Skin epidermis (tissue), 12 donors: ENCODE results near the gene CMSS1.
A peak's percentile ranks its signal among the peaks of the same experiment; 100 is the strongest.

Experiments used
- H3K27ac ChIP-seq, 21 experiments: fragments of 200-600 bp; sonication (generic) in 11 of 21; one replicate each; pipeline ENCODE4 v1.5.0; 2020; ENCODE audit warnings: mild to moderate bottlenecking in 3 of 21, inconsistent platforms in 2 of 21, moderate library complexity in 2 of 21
- H3K4me3 ChIP-seq, 7 experiments: fragments of 200-600 bp; sonication (generic) in 2 of 7; one replicate each; pipeline ENCODE4 v1.5.0; 2020; ENCODE audit warnings: inconsistent platforms in 2 of 7, mild to moderate bottlenecking in 2 of 7, moderate library complexity in 1 of 7

The CMSS1 gene

DNA sequence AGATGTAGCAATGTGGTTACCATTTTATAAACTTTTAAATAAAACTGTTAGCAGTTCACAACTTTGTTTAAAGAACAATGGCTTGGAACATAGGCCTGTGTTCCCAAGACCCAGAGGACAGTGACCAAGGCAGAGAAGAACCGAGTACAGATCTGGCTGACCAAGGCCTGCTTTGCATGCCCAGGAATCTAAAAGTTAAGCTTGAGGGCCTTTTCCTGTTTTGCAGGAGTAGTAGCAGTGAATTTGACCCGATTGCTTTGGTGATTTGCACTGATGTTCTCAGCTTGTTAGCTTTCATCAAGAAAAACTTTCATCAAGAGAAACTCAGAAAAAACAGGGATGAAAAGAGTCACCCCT lies 286.8 kb downstream of the CMSS1 start:
- Histone ChIP-seq H3K27ac (no peak overlapping the region), H3K4me3 (no peak overlapping the region)

- peak overlapping the region in 1 of 21 experiments; percentile 22 for H3K27ac ChIP-seq
Measured at GRCh38 chr3:100104817-100105413, 287.3 kb downstream of the CMSS1 start.

DNA sequence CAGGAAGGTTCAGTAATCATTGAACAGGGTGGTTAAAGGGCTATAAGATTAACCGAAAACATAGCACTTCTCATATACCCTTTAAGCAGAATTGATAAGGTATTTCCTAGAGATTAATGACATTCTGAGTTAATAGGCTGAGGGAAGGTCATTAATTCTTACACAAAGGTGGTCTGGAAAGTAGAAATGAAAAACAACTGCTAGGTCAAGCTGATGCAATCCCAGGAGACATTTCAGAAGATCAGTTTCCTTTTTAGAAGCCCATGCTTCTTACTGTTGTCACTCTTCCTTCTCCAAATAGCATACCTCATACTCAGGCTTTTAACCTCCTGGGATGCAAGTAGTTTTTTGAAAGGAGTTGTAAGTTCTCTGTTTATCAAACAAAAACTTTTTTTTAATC lies 287.8 kb downstream of the CMSS1 start:
- H3K27ac ChIP-seq: peak overlapping the region in 4 of 21 experiments; percentile 2 to 33 (median 21)
- H3K4me3 ChIP-seq: no peak overlapping the region

More at GRCh38 chr3:100104817-100105413, 287.3 kb downstream of the CMSS1 start:
- H3K4me3 ChIP-seq: no peak overlapping the region

DNA sequence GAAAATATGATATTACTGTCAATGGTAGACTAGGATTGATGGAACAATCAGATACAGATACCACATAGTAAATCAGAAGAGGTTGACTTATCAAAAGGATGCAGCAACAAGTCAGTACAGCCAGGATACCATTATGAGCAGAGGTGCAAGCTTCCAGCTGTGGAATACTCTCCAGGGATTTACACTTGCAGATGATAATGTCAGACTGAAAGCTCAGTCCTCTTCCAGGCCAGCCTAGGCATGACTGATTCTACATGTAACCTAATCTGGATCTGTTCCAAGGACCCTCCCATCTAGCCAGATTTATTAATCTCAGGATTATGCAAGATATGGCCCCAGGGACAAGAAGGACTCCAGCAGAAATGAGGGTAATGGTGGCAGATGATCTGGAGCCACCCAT lies 288.4 kb downstream of the CMSS1 start:
- peak overlapping the region in 2 of 21 experiments; percentile 2 to 17 for H3K27ac ChIP-seq
- no peak overlapping the region for H3K4me3 ChIP-seq

DNA sequence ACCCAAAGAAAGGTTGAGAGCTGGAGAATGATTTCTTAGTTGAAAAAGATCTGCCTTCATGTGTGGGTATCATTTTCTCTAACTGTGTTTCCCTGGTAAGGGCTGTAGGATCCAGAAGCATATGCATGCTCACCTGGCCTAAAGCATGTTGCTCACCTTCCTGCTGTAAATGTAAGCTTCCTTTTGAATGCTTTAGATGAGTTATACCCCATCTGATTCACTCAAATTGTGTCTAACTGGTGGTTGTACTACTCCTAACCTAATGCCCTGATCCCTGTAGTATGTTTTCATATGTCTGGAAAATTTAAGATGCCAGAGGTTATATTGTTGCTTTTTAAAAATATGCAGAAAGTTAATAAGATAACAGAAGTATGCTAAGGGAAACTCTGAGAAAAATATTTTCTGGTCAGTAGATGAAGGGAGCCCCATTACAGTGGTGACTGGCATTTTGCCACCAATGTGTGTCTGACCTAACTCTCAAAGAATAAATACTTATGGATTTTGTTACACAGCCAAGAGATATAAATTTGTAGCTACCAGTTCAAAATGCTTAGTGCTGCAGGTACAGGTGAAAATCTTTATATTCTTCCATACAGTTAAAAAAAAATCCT lies 289.0 kb downstream of the CMSS1 start:
- H3K4me3 ChIP-seq: no peak overlapping the region
- peak overlapping the region in 3 of 21 experiments; percentile 9 to 17 (median 16) for H3K27ac ChIP-seq

GRCh38 chr3:100107221-100107814 lies 289.7 kb downstream of the CMSS1 start:
- Histone ChIP-seq H3K4me3 (no peak overlapping the region), H3K27ac (peak overlapping the region in 3 of 21 experiments; percentile 9 to 28 (median 16))

DNA sequence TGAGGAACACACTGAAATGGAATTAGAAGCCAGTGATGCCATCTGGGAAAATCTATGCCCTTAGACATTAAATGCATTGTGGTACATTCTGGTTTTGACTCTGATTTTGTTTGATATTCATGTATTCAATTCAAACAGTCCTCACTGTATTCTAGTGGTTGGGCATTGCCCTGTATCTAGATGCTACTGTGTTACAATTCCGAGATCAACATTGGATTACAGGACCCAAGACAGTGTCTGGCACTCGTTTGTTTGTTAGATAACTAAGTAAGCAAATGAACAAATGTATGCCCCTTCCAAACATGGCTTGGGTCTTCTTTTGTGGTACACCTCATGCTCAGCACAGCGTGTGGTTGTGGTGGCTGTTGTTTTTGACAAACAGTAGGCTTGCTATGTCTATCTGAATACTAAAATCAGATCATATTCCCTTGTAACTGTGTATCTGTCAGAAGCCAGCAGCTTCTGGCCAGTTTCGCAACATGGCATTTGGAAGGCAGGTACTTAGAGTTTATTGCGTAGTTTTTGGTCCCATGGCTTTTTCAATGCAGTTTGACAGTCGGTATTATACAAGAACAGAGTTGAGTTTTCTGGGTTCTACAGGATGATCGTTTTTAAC lies 290.9 kb downstream of the CMSS1 start:
- H3K27ac ChIP-seq: no peak overlapping the region
- no peak overlapping the region for H3K4me3 ChIP-seq

GRCh38 chr3:100110162-100110561 lies 292.5 kb downstream of the CMSS1 start:
- no peak overlapping the region for H3K4me3 ChIP-seq
- H3K27ac ChIP-seq: no peak overlapping the region

- H3K27ac ChIP-seq: no peak overlapping the region
- H3K4me3 ChIP-seq: no peak overlapping the region
Measured at GRCh38 chr3:100111728-100112127, 294.1 kb downstream of the CMSS1 start.

DNA sequence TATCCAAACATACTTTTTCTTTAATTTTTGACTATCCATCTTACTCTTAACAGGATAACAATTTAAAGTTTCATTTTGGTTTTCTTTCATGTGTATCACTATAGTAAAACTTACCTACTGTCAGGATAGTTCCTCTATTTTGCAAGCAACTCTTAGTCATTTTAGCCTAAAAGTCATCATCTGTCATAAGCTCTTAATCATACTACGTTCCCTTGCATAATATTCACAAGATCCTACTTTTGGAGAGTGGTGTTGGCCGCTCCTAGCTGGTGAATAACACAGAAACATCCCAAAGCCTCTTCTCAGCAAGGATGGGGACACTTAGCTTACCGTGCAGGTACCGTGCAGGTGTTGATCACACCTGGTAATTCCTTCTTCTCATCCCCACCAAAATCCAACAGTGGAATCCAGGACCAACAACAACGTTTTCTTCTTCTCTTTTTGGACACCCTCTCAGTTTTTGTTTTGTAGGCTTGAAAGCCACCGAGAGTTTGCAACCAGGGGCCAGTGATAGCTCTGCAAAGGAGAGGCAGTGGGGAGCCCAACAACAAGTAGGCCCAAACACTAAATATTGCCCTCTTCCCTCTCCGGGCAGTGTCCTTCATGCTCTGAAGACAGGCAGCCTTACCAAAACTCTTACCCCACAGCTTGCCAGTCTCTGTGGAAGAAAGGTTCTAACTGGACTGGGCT lies 296.2 kb downstream of the CMSS1 start:
- H3K27ac ChIP-seq: no peak overlapping the region
- no peak overlapping the region for H3K4me3 ChIP-seq

GRCh38 chr3:100114413-100115030 lies 296.9 kb downstream of the CMSS1 start, which contains the start of gene FILIP1L:
Gene FILIP1L, minus strand, starts transcription at chr3:100114501.
- Histone ChIP-seq H3K4me3 (no peak within 1 kb of the TSS), H3K27ac (peak within 1 kb of the TSS in 1 of 21 experiments; percentile 13)

- H3K27ac ChIP-seq: no peak overlapping the region
- H3K4me3 ChIP-seq: no peak overlapping the region
Measured at GRCh38 chr3:100117093-100117492, 299.4 kb downstream of the CMSS1 start.

- no peak overlapping the region for H3K27ac ChIP-seq
- H3K4me3 ChIP-seq: no peak overlapping the region
Measured at GRCh38 chr3:100120012-100120411, 302.4 kb downstream of the CMSS1 start.

DNA sequence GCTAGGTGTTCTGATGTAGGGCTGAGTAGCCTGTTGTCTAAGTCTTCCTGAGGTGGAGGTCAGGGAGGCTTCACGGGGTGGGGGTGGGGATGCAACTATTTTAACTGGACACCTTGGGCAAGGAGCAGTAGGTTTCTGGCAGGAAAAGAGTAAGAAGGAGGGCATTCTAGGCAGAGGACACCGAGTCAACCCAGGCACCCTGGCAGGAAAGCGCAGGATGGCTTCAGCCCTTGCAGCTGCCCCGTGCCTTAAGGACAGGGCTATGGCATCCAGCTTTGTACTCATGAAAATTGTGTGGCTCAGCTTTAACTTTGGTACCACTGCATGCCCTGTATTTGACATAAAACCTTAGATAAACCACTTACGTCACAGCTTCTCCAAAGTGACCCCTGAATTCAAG lies 303.0 kb downstream of the CMSS1 start:
- H3K27ac ChIP-seq: no peak overlapping the region
- no peak overlapping the region for H3K4me3 ChIP-seq

DNA sequence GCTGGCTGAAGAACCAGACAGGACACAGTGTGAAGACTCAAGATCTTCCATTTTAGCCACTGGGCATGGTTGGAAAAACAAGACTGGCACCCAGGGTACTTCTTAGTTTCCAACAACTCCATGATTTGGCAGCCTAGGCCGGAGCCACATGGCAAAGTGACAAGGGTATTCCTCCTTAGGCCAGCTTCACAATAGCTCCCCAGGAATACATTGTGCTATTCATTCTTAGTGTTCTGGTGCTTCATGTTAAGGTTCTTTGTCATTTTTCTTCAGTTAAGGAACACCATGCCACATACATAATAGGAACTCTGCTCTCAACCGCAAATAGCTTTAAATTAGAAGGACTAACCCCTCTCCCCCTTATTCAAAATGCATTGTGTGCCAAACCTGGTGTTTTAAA lies 304.7 kb downstream of the CMSS1 start:
- no peak overlapping the region for H3K4me3 ChIP-seq
- peak overlapping the region in 1 of 21 experiments; percentile 27 for H3K27ac ChIP-seq

DNA sequence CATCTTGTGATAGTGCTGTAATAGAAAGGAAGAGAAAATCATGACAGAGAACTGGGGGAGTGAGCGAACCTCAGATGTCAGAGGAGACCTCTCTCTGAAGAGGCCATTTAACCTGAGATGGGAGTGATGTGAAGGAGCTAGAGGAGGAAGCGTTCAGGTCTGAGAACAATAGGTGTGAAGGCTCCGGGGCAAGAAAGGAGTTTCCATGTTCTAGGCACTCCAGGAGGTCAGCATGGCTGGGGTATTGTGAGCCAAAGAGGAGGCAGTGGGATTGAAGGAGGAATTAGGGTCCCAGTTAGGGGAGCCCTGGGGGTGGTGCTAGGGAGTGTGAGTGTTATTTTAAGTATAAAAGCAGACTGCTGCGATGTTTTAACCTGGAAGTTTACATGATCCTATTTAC lies 305.4 kb downstream of the CMSS1 start:
- Histone ChIP-seq H3K27ac (no peak overlapping the region), H3K4me3 (no peak overlapping the region)

DNA sequence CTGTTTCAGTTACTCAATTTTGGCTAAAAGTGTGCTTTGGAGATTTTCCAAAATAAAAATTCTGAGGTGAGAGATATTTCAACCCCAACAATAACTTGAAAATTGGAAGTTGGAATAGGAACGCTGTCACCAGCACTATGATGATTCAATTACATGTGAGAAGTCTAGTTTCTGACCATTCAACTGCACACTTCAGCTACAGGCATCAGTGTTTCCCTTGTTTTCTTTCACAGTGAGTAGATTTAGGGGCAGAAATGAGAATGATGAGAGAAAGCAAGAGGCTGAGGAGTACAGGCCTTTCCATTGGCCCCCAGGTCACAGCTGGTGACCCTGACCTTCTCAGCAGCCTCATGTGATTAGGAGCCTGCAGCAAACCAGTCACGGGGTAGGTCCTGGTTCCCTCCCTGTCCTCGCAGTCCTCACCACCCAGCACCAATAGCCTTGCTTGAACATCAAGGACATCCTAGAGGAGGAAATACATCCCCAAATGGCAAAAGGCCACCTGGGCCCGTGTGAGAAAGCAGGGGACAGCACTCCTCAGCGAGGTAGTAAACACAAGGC lies 306.6 kb downstream of the CMSS1 start:
- no peak overlapping the region for H3K27ac ChIP-seq
- no peak overlapping the region for H3K4me3 ChIP-seq

- H3K27ac ChIP-seq: no peak overlapping the region
- H3K4me3 ChIP-seq: no peak overlapping the region
Measured at GRCh38 chr3:100125161-100125938, 307.7 kb downstream of the CMSS1 start.

GRCh38 chr3:100127792-100128191 lies 310.1 kb downstream of the CMSS1 start:
- H3K27ac ChIP-seq: no peak overlapping the region
- no peak overlapping the region for H3K4me3 ChIP-seq
